Astrocyte (in vitro differentiated cells and primary cell): ENCODE data around the gene EED. TPM values are rescaled to one million over a fixed set of nuclear protein-coding genes. Genes with fewer than 3 reads are reported as not detected.

Experiments used
- DNase-seq: peaks from one replicate; pipeline ENCODE4 v3.0.0-alpha.2; 2010; ENCODE audit warnings: low read depth
- FAIRE-seq: peaks from 2 replicates; lab custom pipeline; 2011; peaks lifted over from hg19 to GRCh38; lab: Jason Lieb, UNC
- H2AFZ ChIP-seq: 2 replicates; pipeline ENCODE4 v1.6.0; 2012; ENCODE audit warnings: low read depth, low read length, inconsistent platforms
- H3K27ac ChIP-seq: 2 replicates; pipeline ENCODE4 v1.5.1; 2011; ENCODE audit warnings: low read depth, low read length, inconsistent platforms
- H3K27me3 ChIP-seq: 2 replicates; pipeline ENCODE4 v1.6.0; 2011; ENCODE audit warnings: low read length, inconsistent platforms; ENCODE audit not compliant: insufficient read depth
- H3K36me3 ChIP-seq: 2 replicates; pipeline ENCODE4 v1.5.1; 2011; ENCODE audit warnings: low read length, inconsistent platforms; ENCODE audit not compliant: insufficient read depth
- H3K4me1 ChIP-seq: 2 replicates; pipeline ENCODE4 v1.5.1; 2011; ENCODE audit warnings: low read length, inconsistent platforms; ENCODE audit not compliant: insufficient read depth
- H3K4me2 ChIP-seq: 2 replicates; pipeline ENCODE4 v1.6.0; 2012; ENCODE audit warnings: low read length, inconsistent platforms
- H3K4me3 ChIP-seq: 2 replicates; pipeline ENCODE4 v1.5.1; 2011; ENCODE audit warnings: low read depth, mild to moderate bottlenecking, low read length, inconsistent platforms; ENCODE audit not compliant: insufficient read depth
- H3K79me2 ChIP-seq: 2 replicates; pipeline ENCODE4 v1.6.0; 2012; ENCODE audit warnings: mild to moderate bottlenecking, low read length, inconsistent platforms; ENCODE audit not compliant: insufficient read depth
- H3K9ac ChIP-seq: 2 replicates; pipeline ENCODE4 v1.6.0; 2012; ENCODE audit warnings: mild to moderate bottlenecking, low read length, inconsistent platforms
- H3K9me3 ChIP-seq: 2 replicates; pipeline ENCODE4 v1.5.1; 2012; ENCODE audit warnings: low read depth, mild to moderate bottlenecking, low read length, inconsistent platforms; ENCODE audit not compliant: insufficient read depth
- H4K20me1 ChIP-seq: 2 replicates; pipeline ENCODE4 v1.6.0; 2012; ENCODE audit warnings: low read length, inconsistent platforms; ENCODE audit not compliant: insufficient read depth
- H3K27ac Mint-ChIP-seq: one replicate; pipeline ENCODE4 v1.8.0; 2021; ENCODE audit warnings: mild to moderate bottlenecking, mixed read lengths; ENCODE audit not compliant: unreplicated experiment
- H3K27me3 Mint-ChIP-seq: one replicate; pipeline ENCODE4 v1.8.0; 2021; ENCODE audit warnings: low read depth, mixed read lengths; ENCODE audit not compliant: unreplicated experiment
- H3K36me3 Mint-ChIP-seq: one replicate; pipeline ENCODE4 v1.8.0; 2021; ENCODE audit warnings: low read depth, mixed read lengths; ENCODE audit not compliant: unreplicated experiment
- H3K4me1 Mint-ChIP-seq: one replicate; pipeline ENCODE4 v1.8.0; 2021; ENCODE audit warnings: low read depth, mixed read lengths; ENCODE audit not compliant: unreplicated experiment
- H3K4me3 Mint-ChIP-seq: one replicate; pipeline ENCODE4 v1.8.0; 2021; ENCODE audit warnings: mild to moderate bottlenecking, moderate library complexity, mixed read lengths; ENCODE audit not compliant: unreplicated experiment
- H3K9me3 Mint-ChIP-seq: one replicate; pipeline ENCODE4 v1.8.0; 2021; ENCODE audit warnings: mild to moderate bottlenecking, mixed read lengths; ENCODE audit not compliant: unreplicated experiment
- EZH2 ChIP-seq: IDR thresholded peaks from 2 replicates; pipeline ENCODE4 v1.6.1; 2012; ENCODE audit warnings: mild to moderate bottlenecking, low read length, inconsistent platforms; ENCODE audit not compliant: insufficient read depth
- total RNA-seq: library from RNA; stranded (reverse); gene quantifications from 2 replicates; pipeline ENCODE4 v1.2.1, GENCODE V29; 2021
- TF ChIP-seq, protein P1 (sequence below): IDR thresholded peaks from 2 replicates; pipeline ENCODE4 v1.5.1; 2011; ENCODE audit warnings: low read depth, mild to moderate bottlenecking, inconsistent platforms, low read length, moderate library complexity; ENCODE audit not compliant: insufficient read depth

EED gene
- total RNA-seq, 1 donor from 2014 or later = 23.4 TPM

DNA sequence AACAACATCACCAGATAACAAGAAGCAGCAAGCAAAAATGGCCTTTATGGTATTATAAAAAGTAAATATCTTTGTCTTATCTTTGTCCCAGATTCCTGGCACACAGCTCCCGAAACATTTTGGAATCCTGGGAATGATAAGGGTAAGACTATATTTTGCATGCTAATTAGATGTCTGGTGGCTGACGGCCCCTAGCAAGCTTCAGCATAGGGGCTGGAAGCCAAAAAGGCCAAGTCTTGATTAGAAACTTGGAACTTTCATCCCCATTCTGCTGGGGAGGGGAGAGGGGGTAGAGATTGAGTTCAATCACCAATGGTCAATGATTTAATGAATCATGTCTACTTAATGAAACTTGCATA, 38.2 kb upstream of the EED start:
- no peak overlapping the region for H3K9ac ChIP-seq
- Mint-ChIP-seq H3K27me3 (peaks cover 2% of the 10 kb centered on the region), H3K27ac (no peak overlapping the region), H3K9me3 (peaks cover 3% of the 10 kb centered on the region), H3K36me3 (peaks cover 3% of the 10 kb centered on the region), H3K4me3 (no peak overlapping the region), H3K4me1 (no peaks in the 10 kb centered on the region)
- no peak overlapping the region for H3K4me3 ChIP-seq
- H3K79me2 ChIP-seq = no peaks in the 10 kb centered on the region
- no peaks in the 10 kb centered on the region for H3K27me3 ChIP-seq
- TF ChIP-seq, protein P1, sequence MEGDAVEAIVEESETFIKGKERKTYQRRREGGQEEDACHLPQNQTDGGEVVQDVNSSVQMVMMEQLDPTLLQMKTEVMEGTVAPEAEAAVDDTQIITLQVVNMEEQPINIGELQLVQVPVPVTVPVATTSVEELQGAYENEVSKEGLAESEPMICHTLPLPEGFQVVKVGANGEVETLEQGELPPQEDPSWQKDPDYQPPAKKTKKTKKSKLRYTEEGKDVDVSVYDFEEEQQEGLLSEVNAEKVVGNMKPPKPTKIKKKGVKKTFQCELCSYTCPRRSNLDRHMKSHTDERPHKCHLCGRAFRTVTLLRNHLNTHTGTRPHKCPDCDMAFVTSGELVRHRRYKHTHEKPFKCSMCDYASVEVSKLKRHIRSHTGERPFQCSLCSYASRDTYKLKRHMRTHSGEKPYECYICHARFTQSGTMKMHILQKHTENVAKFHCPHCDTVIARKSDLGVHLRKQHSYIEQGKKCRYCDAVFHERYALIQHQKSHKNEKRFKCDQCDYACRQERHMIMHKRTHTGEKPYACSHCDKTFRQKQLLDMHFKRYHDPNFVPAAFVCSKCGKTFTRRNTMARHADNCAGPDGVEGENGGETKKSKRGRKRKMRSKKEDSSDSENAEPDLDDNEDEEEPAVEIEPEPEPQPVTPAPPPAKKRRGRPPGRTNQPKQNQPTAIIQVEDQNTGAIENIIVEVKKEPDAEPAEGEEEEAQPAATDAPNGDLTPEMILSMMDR = no peak
- no peak for TF ChIP-seq EZH2
- no peaks in the 10 kb centered on the region for H3K36me3 ChIP-seq
- H4K20me1 ChIP-seq = no peaks in the 10 kb centered on the region
- no peaks in the 10 kb centered on the region for H3K9me3 ChIP-seq
- FAIRE-seq (no peak), DNase-seq (no peak)
- H3K4me2 ChIP-seq = no peak overlapping the region
- no peaks in the 10 kb centered on the region for H3K4me1 ChIP-seq
- H2AFZ ChIP-seq = no peak overlapping the region
- H3K27ac ChIP-seq = no peak overlapping the region

DNA sequence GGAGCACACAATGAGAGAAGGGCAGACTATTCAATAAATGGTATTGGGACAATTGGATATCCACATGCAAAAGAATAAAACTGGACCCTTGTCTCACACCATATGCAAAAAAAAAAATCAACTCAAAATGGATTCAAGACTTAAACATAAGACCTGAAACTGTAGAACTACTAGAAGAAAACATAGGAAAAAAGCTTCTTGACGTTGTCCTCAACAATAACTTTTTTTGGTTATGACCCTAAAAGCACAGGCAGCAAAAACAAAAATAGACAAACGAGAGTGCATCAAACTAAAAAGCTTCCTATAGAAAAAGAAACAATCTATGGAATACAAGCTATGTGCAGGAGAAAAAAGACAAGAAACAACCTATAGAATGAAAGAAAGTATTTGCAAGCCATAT, 37.1 kb upstream of the EED start:
- no peaks in the 10 kb centered on the region for H3K36me3 ChIP-seq
- no peak for DNase-seq
- TF ChIP-seq, protein P1 = no peak
- no peak for TF ChIP-seq EZH2
- no peak for FAIRE-seq
- H4K20me1 ChIP-seq = no peaks in the 10 kb centered on the region
- H3K36me3 Mint-ChIP-seq = peaks cover 3% of the 10 kb centered on the region
- no peaks in the 10 kb centered on the region for H3K27me3 ChIP-seq
- no peak overlapping the region for H3K4me3 Mint-ChIP-seq
- no peak overlapping the region for H2AFZ ChIP-seq
- H3K9me3 Mint-ChIP-seq = peaks cover 3% of the 10 kb centered on the region
- no peaks in the 10 kb centered on the region for H3K9me3 ChIP-seq
- H3K9ac ChIP-seq = no peak overlapping the region
- no peak overlapping the region for H3K4me2 ChIP-seq
- no peak overlapping the region for H3K4me3 ChIP-seq
- peaks cover 2% of the 10 kb centered on the region for H3K27me3 Mint-ChIP-seq
- no peaks in the 10 kb centered on the region for H3K4me1 Mint-ChIP-seq
- H3K27ac ChIP-seq = no peak overlapping the region
- H3K27ac Mint-ChIP-seq = no peak overlapping the region
- no peaks in the 10 kb centered on the region for H3K79me2 ChIP-seq
- no peaks in the 10 kb centered on the region for H3K4me1 ChIP-seq

DNA sequence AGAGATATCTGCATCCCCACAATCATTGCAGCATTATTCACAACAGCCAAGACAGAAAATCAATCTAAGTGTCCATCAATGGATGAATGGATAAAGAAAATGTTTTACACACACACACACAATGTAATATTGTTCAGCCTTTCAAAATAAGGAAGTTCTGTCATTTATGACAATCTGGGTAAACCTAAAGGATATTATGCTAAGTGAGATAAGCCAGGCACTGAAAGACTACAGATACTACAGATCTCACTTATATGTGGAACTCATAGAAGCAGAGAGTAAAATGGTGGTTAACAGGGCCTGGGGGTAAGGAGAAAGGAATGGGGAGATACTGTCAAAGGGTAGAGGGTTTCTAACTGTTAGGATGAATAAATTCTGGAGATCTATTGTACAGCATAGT, 36.0 kb upstream of the EED start:
- Histone ChIP-seq H4K20me1 (no peaks in the 10 kb centered on the region), H3K79me2 (no peaks in the 10 kb centered on the region), H3K4me3 (no peak overlapping the region), H3K27ac (no peak overlapping the region), H3K9me3 (no peaks in the 10 kb centered on the region), H3K36me3 (no peaks in the 10 kb centered on the region), H3K9ac (no peak overlapping the region), H3K4me1 (no peaks in the 10 kb centered on the region), H2AFZ (no peak overlapping the region), H3K4me2 (no peak overlapping the region), H3K27me3 (no peaks in the 10 kb centered on the region)
- peaks cover 3% of the 10 kb centered on the region for H3K9me3 Mint-ChIP-seq
- H3K36me3 Mint-ChIP-seq = peaks cover 3% of the 10 kb centered on the region
- no peak for TF ChIP-seq EZH2
- TF ChIP-seq, protein P1 = no peak
- FAIRE-seq = no peak
- H3K4me3 Mint-ChIP-seq = no peak overlapping the region
- H3K4me1 Mint-ChIP-seq = no peaks in the 10 kb centered on the region
- H3K27me3 Mint-ChIP-seq = peaks cover 2% of the 10 kb centered on the region
- H3K27ac Mint-ChIP-seq = no peak overlapping the region
- DNase-seq = no peak
